Activated T-cell treated with anti-CD3 and anti-CD28 coated beads, Interleukin-2, amount 50 U/mL, for 48 hours (primary cell): ENCODE measurements around the gene TP73.

Experiments
- DNase-seq, 2 experiments: peaks; one replicate each; pipeline ENCODE4 v3.0.0-alpha.2; 2020

The TP73 gene

GRCh38 chr1:3772027-3772714 is 119.9 kb downstream of the TP73 start:
- peak; percentile 90 to 93 for DNase-seq

DNA sequence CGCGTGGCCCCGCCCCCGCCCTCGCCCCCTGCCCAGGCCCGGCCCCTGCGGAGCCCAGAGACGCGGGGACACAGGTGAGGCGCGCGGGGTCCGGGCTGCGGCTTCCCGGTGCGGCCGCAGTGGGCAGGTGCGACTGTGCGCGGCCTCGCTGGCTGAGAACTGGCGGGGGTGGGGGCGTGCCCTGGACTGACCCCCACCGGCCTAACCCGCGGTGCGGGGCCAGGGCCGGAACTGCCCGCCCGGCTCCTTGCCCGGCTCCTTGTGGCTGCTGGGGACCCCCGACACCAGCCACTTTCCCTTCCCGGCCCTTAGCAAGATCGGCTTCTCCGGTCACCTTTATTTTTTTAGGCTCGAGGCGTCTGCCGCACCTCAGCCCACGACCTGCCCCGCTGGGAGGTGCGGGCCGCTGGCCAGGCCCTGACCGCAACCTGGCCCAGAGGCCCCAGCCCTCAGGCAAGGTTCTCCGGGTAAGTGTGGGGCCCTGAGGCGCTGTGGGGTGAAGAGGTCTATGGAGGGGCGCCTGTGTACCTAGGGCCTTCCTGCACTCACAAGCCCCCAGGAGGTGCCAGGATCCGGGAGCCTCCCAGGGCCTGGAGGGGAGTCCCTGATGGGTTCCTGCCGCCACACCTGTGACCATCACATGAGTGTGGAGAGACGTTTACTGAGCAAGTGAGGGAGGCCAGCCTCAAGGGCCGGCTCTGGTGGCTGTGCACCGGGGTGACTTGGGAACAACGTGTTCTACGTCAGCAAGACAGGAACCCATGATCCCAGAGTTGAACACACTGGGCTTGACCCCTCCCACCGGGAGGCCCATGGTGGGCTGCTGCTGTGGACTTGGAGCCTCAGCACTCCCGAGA is 120.6 kb downstream of the TP73 start, which contains the start of gene SMIM1:
TSS of gene SMIM1 (plus strand) at position 35 of the 857 bp plus-strand sequence. CDS start 2,625 bp downstream, outside the sequence.
- peak; percentile 34 to 44 for DNase-seq

DNA sequence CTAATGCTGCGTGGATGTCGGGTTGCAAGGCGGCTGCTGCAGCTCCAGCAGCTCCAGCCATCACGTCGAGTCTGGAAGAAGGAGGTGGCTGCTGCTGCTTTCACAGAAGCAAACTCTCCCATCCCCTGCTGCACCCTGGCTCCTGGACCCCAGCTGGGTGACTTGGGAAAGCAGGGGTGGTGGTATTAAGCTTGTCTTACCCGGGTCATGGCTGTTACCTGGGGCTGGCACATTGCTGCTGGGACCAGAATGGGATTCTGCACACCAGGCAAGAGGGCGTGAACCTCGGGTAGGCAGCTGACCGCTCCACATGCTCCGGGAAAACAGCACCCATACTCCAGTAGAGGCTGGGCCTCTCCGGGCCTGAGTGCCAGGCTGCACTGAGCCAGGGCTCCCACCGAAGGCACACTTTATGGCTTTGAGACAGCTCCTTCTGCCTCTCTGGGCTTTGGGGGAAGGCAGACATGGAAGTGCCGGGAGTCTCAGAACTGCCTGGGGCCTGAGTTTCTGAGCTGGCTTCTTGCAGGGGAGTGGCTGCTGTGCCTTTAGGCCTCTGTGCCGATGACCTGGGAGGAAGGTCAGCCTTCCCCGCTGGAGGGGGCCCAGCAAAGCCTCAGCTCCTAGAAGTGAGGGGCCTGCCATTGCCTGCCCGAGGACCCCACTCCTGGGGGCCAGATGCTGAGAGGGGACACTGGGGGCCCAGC is 121.4 kb downstream of the TP73 start:
- DNase-seq, result peak in 1 of 2 experiments; percentile 22

GRCh38 chr1:3774276-3774945 is 122.1 kb downstream of the TP73 start:
- DNase-seq, result no peak

GRCh38 chr1:3774946-3775489 is 122.7 kb downstream of the TP73 start:
- no peak for DNase-seq

DNA sequence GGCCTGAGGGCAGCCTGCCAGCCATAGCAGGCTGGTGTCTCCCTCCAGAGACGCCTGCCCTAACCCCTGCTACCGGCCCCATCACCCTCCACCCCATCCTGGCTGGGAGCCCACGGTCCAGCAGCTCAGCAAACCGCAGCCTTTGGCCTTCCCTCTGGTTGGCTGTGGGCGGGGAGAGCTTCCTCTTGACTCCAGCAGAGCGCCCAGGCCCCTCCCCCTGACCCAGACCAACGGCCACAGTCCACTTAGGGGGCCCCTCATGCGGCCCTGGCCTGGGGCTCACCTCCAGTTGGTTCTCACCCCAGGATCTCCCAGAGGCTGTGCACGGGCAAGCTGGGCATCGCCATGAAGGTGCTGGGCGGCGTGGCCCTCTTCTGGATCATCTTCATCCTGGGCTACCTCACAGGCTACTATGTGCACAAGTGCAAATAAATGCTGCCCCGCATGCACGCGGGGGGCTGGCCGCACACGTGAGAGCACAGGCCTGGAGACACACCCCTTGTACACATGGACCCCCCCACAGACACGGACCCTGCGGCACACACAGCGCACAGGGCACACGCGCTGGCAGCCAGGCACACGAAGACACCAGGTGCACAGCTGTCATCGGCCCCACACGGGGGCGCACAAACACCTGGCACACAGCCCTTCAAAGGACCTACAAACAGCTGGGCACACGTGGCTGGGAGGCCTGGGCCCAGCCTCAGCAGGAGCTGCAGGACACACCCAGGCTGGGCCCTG is 123.3 kb downstream of the TP73 start:
- DNase-seq, result peak; percentile 57 to 64

DNA sequence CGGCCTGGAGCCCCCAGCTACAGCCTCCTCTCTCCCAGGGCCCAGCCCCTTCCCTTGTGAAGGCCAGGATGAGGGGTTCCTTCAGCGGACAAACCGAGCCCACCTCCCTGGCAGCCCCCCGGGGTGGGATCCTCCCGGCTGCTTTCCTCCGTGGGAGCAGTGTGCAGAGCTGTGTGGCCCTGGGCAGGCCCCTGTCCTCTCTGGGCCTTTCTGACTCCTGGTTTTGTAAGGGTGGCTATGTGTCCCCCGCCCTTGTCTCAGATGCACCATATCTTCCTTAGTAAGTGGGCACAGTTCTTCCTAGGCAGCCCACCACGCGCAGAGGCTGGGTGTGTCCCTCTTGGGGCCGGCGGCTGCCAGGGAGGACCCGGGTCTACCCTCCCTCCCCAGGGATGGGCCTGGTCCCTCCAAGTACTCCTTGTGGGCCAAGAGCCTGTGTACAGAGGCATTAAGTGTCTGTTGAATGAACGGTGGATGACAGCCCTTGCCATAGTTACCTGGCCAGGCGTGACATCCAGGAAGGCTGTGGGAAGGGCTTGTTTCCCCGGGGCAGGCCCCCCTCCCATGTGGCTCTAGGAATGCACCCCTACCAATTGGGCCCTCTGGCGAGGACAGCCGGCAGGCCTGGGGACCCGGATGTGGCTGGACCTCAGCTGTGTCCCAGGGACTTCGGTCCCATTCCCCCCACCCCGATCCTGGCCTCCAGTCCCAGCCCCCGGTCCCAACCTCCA is 124.1 kb downstream of the TP73 start:
- no peak for DNase-seq

DNA sequence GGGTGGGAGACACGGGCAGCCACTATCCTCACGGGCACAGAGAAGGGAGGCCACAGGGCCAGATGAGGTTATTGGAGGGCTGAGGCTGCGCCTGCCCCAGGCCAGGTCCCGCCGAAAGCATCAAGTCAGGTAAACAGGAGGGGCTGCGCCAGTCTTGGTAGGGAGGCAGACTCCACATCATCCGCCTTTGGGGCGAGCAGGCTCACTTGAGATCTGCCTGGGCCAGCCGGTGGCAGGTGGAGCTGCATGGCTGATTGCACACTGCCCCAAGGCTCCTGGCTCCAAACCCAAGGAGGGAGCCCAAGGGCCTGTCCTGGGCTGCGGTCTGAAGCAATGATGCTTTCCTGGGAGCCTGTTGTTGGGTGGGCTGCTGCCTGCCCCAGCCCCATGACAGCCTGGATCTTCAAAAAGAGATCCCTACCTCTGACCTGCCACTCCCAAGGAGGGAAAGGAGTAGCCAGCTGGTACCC is 124.8 kb downstream of the TP73 start:
- DNase-seq, result no peak

GRCh38 chr1:3777647-3778589 is 125.6 kb downstream of the TP73 start:
- no peak for DNase-seq

- no peak for DNase-seq
Observed at GRCh38 chr1:3778590-3779264, 126.4 kb downstream of the TP73 start.

DNA sequence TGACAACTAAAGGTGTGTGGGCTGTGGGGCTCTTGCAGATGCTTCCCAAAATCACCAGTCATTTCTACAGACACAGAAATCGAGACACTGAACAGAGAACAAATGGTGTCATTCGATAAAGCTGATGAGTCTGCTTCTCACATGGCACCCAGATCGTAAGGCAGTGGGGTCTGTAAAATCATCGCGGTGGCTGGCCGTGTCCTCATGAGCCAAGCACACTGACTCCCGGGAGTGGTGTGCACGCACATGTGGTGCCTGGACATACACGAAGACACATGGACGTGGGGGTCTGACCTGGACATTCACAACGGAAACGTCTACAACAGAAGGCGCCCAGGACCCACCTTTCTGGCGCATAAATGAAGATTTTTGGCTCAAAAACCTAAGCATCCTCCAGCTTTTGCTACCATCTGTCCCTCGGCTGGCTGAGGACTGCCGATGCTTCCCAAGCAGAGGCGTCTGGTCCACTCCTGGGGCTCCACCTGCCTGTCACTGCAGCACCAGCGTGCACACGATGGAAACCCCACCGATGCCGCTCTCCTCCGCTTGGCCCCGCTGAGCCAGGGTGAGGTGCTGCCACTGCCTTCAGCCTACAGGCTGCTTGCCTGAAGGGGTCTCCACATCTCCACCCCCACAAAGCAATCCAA is 127.1 kb downstream of the TP73 start:
- DNase-seq, result no peak

DNA sequence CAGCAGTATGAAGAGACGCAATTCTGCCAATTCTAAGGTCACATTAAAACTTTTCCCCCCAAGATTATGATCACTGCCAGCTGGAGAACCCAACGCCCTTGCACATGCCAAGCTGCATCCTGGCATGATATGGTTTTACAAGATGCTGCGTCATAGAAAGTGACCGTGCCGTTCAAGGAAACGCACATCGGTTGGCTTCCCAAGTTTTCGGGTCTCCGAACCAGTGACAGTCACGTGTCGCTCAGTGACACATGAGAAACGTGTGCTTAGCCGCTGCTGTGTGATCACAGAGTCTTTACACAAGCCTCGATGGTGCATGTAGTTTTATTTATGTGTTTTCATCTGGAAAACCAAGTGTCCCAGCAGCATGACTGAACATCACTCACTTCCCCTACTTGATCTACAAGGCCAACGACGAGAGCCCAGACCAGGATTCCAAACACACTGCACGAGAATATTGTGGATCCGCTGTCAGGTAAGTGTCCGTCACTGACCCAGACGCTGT is 127.6 kb downstream of the TP73 start:
- DNase-seq, result no peak

DNA sequence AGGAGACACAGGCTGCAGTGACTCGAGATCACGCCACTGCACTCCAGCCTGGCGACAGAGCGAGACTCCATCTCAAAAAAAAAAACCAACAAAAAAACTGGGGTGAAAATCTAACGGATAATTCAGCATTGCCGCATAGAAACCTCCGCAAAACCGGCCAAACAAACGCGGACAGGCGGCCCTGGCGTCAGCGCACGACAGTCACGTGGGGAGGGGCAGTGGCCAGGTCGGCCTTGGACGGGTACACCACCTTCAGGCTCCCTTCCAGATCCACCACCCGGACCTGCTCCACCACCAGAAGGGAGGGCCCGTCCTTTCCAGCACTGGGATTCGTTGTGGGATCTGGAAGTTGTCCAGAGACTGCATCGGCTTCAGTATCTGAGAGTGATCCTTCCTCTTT is 128.6 kb downstream of the TP73 start:
- DNase-seq, result no peak

DNA sequence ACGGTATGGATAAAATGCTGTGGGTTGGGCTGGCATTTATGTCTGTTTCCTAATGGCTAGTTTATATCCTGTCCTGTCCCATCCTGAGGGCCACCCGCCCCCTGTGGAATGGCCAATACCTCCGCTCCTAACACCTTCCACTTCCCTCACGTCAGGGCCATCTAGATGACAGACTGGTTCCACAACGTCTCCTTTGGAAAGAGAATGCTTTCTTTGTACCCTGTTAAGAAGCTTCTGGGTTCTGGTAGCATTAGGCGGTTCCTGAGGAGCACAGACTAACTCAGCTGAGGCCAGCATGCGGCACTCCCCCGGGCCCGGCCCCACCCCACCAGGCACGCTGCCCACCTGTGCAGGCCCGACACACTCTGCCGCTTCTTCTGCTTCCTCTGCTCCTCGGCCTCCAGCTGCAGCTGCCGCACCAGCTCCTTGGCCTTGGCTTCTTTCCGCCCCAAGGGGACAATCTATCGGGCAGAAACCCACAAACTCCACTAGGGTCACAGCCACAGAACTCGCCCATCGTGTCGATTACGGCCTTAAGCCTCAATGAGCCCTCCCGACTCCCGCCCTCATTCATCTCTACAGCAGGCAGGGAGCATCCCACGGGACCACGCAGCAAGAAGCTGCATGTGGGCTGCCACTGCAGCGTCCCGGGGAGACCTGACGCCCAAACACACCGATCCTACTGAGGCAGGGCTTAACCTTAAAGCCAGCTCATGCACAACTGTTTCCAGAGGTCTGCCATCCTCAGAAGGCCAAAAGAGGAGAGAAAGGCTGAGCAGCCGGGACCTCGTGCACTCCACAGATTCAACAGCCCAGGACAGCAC is 131.5 kb downstream of the TP73 start:
- no peak for DNase-seq

DNA sequence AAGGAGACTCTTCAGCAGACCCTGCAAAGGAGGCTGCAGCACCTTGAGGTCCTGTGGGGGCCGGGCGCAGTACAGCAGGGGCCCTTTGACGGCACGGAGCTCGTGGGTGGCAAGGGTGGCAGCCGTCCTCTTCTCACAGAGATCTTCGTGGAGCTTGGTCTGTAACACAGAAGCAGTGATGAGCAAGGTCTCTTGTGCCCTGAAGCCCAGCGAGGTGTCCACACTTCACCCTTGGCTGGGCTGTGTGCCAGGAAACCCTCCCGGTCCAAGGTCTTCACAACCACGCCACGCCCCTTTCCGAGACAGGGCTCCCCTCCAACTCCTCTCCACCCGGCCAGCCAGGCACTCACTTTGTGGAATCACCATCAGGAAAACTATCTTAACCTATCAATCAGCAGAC is 132.7 kb downstream of the TP73 start:
- no peak for DNase-seq

DNA sequence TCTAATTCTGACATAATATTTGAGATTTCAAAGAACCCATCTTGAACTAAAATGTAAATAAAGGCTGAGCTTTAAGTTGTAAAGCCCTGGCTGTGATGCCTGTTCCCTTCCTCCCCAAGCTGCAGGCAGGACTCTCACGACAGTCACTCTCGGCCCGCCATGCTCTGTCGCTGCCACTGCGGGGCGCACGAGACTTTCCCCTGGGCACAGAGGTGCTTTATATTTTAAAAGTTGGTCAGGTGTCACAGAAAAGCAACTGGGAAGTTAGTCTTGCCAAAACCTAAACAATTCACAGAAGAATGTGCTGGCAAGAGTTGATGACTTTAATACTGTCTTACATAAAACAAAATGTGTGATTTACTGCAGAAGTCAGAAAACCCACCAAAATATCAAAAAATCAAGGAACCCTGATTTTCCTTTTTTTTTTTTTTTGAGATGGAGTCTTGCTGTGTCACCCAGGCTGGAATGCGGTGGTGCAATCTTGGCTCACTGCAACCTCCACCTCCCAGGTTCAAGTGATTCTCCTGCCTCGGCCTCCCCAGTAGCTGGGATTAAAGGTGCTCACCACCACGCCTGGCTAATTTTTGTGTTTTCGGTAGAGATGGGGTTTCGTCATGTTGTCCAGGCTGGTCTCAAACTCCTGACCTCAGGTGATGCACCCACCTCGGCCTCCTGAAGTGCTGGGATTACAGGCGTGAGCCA is 133.3 kb downstream of the TP73 start:
- peak in 1 of 2 experiments; percentile 43 for DNase-seq
